HepG2 (cell line): ENCODE data around the gene THADA. TPM values are rescaled to one million over a fixed set of nuclear protein-coding genes. Genes with fewer than 3 reads are reported as not detected.

ENCODE experiments used
- CHD4 ChIP-seq: fragments of 200-600 bp; sonication (generic); IDR thresholded peaks from 2 replicates; pipeline ENCODE4 v1.7.0; 2017; ENCODE audit warnings: mild to moderate bottlenecking, low read length, borderline replicate concordance
- RXRB ChIP-seq: IDR thresholded peaks from 2 replicates; pipeline ENCODE4 v1.6.1; 2016; ENCODE audit warnings: borderline replicate concordance, missing genetic modification reagents, missing compliant biosample characterization
- polyA plus RNA-seq, 8 experiments: library from polyadenylated mRNA; depleted of rRNA in 3 of 8; stranded (reverse) in 7 of 8; unstranded in 1 of 8; fragments of >200 nt; fragmentation: Illumina TruSeq in 4 of 8; extraction: Trizol in 4 of 8; gene quantifications; 2 replicates each; pipeline versions ENCODE4 v1.2.1 to v1.2.3, GENCODE V29; 2011 to 2016; ENCODE audit warnings: low read depth in 4 of 8, missing spikeins in 1 of 8, mixed read lengths in 1 of 8; ENCODE audit not compliant: insufficient read depth in 1 of 8
- total RNA-seq, 5 experiments: library from RNA; depleted of rRNA; stranded (reverse); fragments of >200 nt; fragmentation: Illumina TruSeq; extraction: Trizol; gene quantifications; 2 replicates each; pipeline ENCODE4 v1.2.3, GENCODE V29; 2016; ENCODE audit warnings: low read depth in 1 of 5
- TF ChIP-seq, protein P1 (sequence below): IDR thresholded peaks from 2 replicates; pipeline ENCODE4 v1.6.1; 2012; ENCODE audit warnings: low read depth, low read length, improper control_type of control experiment
- TF ChIP-seq, protein P2 (sequence below): sonication (generic); formaldehyde crosslinking; IDR thresholded peaks from 2 replicates; pipeline ENCODE4 v1.5.1; 2020; ENCODE audit warnings: mild to moderate bottlenecking, missing genetic modification reagents, borderline replicate concordance
- TF ChIP-seq, protein P3 (sequence below): sonication (generic); formaldehyde crosslinking; IDR thresholded peaks from 2 replicates; pipeline ENCODE4 v1.4.0; 2020; ENCODE audit warnings: missing genetic modification reagents, mild to moderate bottlenecking, borderline replicate concordance
- TF ChIP-seq, protein P4 (sequence below): sonication (generic); formaldehyde crosslinking; IDR thresholded peaks from 2 replicates; pipeline ENCODE4 v1.5.0; 2020; ENCODE audit warnings: mild to moderate bottlenecking, missing genetic modification reagents

THADA gene
- total and polyA plus RNA-seq, 2 of the 13 experiments (the other 11 are each of a cell fraction or from before 2014, with no cell fraction given): 12.7 to 21.7 TPM

DNA sequence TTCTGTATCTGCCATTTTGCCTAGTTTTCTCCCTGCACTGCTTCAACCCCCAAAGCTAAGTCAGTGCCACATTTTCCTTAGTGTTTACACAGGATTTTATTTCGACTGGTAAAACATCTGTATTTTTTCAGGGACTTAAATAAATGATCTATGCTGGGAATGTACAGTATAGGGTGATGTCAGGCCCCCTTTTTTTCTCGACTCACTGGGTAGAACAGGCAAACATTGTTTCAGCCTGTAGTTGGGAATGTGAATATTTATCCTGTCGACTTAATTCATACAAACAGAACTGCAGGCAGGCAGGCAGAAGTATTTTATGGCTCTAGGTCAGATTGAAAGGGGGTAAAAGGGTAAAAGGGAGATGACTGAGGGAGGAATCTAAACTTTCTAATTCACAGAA lies 245.9 kb downstream of the THADA start (continued):
- TF ChIP-seq, protein P1, sequence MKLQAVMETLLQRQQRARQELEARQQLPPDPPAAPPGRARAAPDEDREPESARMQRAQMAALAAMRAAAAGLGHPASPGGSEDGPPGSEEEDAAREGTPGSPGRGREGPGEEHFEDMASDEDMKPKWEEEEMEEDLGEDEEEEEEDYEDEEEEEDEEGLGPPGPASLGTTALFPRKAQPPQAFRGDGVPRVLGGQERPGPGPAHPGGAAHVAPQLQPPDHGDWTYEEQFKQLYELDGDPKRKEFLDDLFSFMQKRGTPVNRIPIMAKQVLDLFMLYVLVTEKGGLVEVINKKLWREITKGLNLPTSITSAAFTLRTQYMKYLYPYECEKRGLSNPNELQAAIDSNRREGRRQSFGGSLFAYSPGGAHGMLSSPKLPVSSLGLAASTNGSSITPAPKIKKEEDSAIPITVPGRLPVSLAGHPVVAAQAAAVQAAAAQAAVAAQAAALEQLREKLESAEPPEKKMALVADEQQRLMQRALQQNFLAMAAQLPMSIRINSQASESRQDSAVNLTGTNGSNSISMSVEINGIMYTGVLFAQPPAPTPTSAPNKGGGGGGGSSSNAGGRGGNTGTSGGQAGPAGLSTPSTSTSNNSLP: peak; percentile 23; the same call in 1 of the 2 replicates
- TF ChIP-seq, protein P2, sequence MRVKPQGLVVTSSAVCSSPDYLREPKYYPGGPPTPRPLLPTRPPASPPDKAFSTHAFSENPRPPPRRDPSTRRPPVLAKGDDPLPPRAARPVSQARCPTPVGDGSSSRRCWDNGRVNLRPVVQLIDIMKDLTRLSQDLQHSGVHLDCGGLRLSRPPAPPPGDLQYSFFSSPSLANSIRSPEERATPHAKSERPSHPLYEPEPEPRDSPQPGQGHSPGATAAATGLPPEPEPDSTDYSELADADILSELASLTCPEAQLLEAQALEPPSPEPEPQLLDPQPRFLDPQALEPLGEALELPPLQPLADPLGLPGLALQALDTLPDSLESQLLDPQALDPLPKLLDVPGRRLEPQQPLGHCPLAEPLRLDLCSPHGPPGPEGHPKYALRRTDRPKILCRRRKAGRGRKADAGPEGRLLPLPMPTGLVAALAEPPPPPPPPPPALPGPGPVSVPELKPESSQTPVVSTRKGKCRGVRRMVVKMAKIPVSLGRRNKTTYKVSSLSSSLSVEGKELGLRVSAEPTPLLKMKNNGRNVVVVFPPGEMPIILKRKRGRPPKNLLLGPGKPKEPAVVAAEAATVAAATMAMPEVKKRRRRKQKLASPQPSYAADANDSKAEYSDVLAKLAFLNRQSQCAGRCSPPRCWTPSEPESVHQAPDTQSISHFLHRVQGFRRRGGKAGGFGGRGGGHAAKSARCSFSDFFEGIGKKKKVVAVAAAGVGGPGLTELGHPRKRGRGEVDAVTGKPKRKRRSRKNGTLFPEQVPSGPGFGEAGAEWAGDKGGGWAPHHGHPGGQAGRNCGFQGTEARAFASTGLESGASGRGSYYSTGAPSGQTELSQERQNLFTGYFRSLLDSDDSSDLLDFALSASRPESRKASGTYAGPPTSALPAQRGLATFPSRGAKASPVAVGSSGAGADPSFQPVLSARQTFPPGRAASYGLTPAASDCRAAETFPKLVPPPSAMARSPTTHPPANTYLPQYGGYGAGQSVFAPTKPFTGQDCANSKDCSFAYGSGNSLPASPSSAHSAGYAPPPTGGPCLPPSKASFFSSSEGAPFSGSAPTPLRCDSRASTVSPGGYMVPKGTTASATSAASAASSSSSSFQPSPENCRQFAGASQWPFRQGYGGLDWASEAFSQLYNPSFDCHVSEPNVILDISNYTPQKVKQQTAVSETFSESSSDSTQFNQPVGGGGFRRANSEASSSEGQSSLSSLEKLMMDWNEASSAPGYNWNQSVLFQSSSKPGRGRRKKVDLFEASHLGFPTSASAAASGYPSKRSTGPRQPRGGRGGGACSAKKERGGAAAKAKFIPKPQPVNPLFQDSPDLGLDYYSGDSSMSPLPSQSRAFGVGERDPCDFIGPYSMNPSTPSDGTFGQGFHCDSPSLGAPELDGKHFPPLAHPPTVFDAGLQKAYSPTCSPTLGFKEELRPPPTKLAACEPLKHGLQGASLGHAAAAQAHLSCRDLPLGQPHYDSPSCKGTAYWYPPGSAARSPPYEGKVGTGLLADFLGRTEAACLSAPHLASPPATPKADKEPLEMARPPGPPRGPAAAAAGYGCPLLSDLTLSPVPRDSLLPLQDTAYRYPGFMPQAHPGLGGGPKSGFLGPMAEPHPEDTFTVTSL (CRISPR knock-in tag): 0 out of 2 replicates have a peak, but pooled peaks have one; percentile 23
- TF ChIP-seq RXRB (CRISPR knock-in tag): 0 out of 2 replicates have a peak, but pooled peaks have one; percentile 29
- TF ChIP-seq, protein P3, sequence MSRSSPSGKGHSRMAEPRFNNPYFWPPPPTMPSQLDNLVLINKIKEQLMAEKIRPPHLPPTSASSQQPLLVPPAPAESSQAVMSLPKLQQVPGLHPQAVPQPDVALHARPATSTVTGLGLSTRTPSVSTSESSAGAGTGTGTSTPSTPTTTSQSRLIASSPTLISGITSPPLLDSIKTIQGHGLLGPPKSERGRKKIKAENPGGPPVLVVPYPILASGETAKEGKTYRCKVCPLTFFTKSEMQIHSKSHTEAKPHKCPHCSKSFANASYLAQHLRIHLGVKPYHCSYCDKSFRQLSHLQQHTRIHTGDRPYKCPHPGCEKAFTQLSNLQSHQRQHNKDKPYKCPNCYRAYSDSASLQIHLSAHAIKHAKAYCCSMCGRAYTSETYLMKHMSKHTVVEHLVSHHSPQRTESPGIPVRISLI: peak; percentile 46; the same call in 1 of the 2 replicates
- no peak for TF ChIP-seq CHD4
- TF ChIP-seq, protein P4, sequence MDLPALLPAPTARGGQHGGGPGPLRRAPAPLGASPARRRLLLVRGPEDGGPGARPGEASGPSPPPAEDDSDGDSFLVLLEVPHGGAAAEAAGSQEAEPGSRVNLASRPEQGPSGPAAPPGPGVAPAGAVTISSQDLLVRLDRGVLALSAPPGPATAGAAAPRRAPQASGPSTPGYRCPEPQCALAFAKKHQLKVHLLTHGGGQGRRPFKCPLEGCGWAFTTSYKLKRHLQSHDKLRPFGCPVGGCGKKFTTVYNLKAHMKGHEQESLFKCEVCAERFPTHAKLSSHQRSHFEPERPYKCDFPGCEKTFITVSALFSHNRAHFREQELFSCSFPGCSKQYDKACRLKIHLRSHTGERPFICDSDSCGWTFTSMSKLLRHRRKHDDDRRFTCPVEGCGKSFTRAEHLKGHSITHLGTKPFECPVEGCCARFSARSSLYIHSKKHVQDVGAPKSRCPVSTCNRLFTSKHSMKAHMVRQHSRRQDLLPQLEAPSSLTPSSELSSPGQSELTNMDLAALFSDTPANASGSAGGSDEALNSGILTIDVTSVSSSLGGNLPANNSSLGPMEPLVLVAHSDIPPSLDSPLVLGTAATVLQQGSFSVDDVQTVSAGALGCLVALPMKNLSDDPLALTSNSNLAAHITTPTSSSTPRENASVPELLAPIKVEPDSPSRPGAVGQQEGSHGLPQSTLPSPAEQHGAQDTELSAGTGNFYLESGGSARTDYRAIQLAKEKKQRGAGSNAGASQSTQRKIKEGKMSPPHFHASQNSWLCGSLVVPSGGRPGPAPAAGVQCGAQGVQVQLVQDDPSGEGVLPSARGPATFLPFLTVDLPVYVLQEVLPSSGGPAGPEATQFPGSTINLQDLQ (CRISPR knock-in tag): no peak
- TF ChIP-seq, all 625 proteins: peak for 10
